Measurements from ENCODE around the gene AK8. TPM values are rescaled to one million over a fixed set of nuclear protein-coding genes. Genes with fewer than 3 reads are reported as not detected.

Gene AK8
- total RNA-seq, 6 experiments from 2014 or later: 0.12 TPM; not detected in 4

- no peak overlapping the region for H3K4me3 ChIP-seq
- H3K4me1 ChIP-seq: no peaks in the 10 kb centered on the region
- no peaks in the 10 kb centered on the region for H3K36me3 ChIP-seq
- ATAC-seq (no peak), DNase-seq (no peak)
- H3K9me3 ChIP-seq: peaks cover 0 to 6% (median 2%) of the 10 kb centered on the region in 4 donors
- H3K27ac ChIP-seq: no peak overlapping the region
- TF ChIP-seq CTCF (IDR thresholded peaks at IDR 0.05) (no peak), POLR2A (IDR thresholded peaks at IDR 0.05) (no peak)
- H3K27me3 ChIP-seq: no peaks in the 10 kb centered on the region
- intact Hi-C loops (cut with DNase I): no loop called here
Observed at GRCh38 chr9:132697230-132697629, 180.9 kb downstream of the AK8 start.

GRCh38 chr9:132694144-132694543, 183.9 kb downstream of the AK8 start:
- peaks cover 0 to 6% (median 2%) of the 10 kb centered on the region in 4 donors for H3K9me3 ChIP-seq
- DNase-seq (no peak), ATAC-seq (no peak)
- peak in 3 of 4 donors; percentile 8 to 20 (median 10) for TF ChIP-seq CTCF (IDR thresholded peaks at IDR 0.05)
- TF ChIP-seq POLR2A (IDR thresholded peaks at IDR 0.05): no peak
- intact Hi-C loops (cut with DNase I): no loop called here
- no peak overlapping the region for H3K4me3 ChIP-seq
- H3K27ac ChIP-seq: no peak overlapping the region
- no peaks in the 10 kb centered on the region for H3K27me3 ChIP-seq
- peaks cover 0 to 13% (median 1%) of the 10 kb centered on the region in 4 donors for H3K36me3 ChIP-seq
- 29% methylated on average over 2 of the region's 2 CpGs for WGBS (ENCODE audit: insufficient coverage, low coverage, low lambda C conversion rate, missing lambda C conversion rate)
- H3K4me1 ChIP-seq: no peaks in the 10 kb centered on the region

- intact Hi-C loops (cut with DNase I): no loop called here
- Histone ChIP-seq H3K4me3 (no peak overlapping the region), H3K36me3 (peaks cover 0 to 45% (median 8%) of the 10 kb centered on the region in 4 donors), H3K4me1 (no peaks in the 10 kb centered on the region), H3K27ac (no peak overlapping the region), H3K9me3 (no peaks in the 10 kb centered on the region), H3K27me3 (no peaks in the 10 kb centered on the region)
- WGBS (ENCODE audit: insufficient coverage, low coverage, low lambda C conversion rate, missing lambda C conversion rate): 100% methylated on average over 1 of the region's 1 CpG
- DNase-seq (no peak), ATAC-seq (no peak)
- TF ChIP-seq CTCF (IDR thresholded peaks at IDR 0.05) (no peak), POLR2A (IDR thresholded peaks at IDR 0.05) (no peak)
Observed at GRCh38 chr9:132690696-132691095, 187.4 kb downstream of the AK8 start.

- 100% methylated on average over 1 of the region's 1 CpG for WGBS (ENCODE audit: insufficient coverage, low coverage, low lambda C conversion rate, missing lambda C conversion rate)
- no peaks in the 10 kb centered on the region for H3K4me1 ChIP-seq
- H3K27me3 ChIP-seq: no peaks in the 10 kb centered on the region
- DNase-seq (no peak), ATAC-seq (no peak)
- TF ChIP-seq CTCF (IDR thresholded peaks at IDR 0.05): no peak
- no peak for TF ChIP-seq POLR2A (IDR thresholded peaks at IDR 0.05)
- no peaks in the 10 kb centered on the region for H3K9me3 ChIP-seq
- intact Hi-C loops (cut with DNase I): no loop called here
- H3K36me3 ChIP-seq: peaks cover 0 to 65% (median 18%) of the 10 kb centered on the region in 4 donors
- H3K4me3 ChIP-seq: no peak overlapping the region
- H3K27ac ChIP-seq: no peak overlapping the region
Observed at GRCh38 chr9:132683873-132684272, 194.2 kb downstream of the AK8 start.

- no peak overlapping the region for H3K27ac ChIP-seq
- H3K9me3 ChIP-seq: no peaks in the 10 kb centered on the region
- DNase-seq: no peak
- peaks cover 0 to 57% (median 19%) of the 10 kb centered on the region in 4 donors for H3K36me3 ChIP-seq
- no peak for ATAC-seq
- 86% methylated on average over 5 of the region's 5 CpGs for WGBS (ENCODE audit: insufficient coverage, low coverage, low lambda C conversion rate, missing lambda C conversion rate)
- no peaks in the 10 kb centered on the region for H3K27me3 ChIP-seq
- H3K4me1 ChIP-seq: no peaks in the 10 kb centered on the region
- TF ChIP-seq CTCF (IDR thresholded peaks at IDR 0.05): no peak
- H3K4me3 ChIP-seq: no peak overlapping the region
- intact Hi-C loops (cut with DNase I): no loop called here
Observed at GRCh38 chr9:132681561-132681960, 196.5 kb downstream of the AK8 start.

Measured in right lobe of liver (tissue), 6 donors.